DMS 273 (cell line): ENCODE data around the gene KLHDC10.
A peak's percentile ranks its signal among the peaks of the same experiment; 100 is the strongest.
"Not testable (repeated sequence)": the region's sequence is repeated elsewhere in the genome, so short reads cannot be mapped to it uniquely, and the experiment has no call there.

ENCODE experiments used
- DNase-seq: peaks from one replicate; lab custom pipeline; 2025; ENCODE audit not compliant: unreplicated experiment; lab: John Stamatoyannopoulos, UW

Gene KLHDC10

DNA sequence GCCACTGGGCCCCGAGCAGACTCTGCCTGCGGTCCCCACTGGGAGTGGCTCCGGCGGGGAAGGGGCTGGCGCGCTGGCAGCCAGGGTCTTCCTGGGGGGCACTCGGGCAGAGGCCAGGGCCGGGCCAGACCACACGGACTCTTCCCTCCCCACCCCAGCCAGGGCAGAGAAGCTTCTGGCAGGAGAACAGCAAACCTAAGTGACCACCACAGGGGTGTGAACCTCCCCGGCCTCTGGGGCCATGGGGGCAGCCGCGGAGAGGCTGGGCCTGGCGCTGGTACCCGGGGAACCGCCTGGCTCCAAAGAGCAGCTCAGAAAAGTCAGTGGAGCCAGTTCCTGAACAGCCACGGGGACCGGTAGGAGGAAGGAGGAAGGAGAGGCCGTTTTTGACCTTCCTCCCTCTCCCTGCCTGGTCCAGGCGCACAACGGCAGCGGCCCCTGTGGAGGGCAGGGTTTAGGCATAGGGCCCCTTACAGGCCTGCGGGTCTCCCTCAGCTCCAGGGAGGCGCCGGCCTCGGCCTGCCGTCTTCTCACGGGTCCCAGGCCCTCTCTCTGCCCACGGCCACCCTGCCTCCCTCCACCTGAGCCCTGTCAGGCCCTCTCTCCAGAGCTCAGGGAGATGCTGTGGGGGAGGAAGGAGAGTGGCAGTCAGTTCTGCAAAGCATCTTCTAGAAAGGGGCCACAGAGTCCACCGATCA, 83.0 kb downstream of the KLHDC10 start:
- DNase-seq, result peak; percentile 58

GRCh38 chr7:130154131-130154500, 83.8 kb downstream of the KLHDC10 start:
- DNase-seq, result no peak

GRCh38 chr7:130154501-130155317, 84.4 kb downstream of the KLHDC10 start:
- peak; percentile 99 for DNase-seq

DNA sequence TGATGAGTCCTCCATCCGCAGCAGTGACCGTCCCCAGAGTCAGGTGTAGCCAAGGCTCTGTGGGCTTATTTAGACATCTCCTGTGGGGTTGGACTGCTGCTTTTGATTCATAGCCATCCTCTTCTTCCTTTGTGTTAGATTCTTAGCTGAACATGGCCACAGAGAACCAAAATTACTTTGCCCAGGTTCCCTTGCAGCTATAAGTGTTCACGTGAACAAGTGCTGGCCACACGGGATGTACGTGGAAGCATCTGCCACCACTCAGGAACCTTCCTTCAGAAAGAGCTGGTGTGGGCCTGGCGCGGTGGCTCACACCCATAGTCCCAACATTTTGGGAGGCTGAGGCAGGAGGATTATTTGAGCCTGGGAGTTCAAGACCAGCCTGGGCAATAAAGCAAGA, 85.8 kb downstream of the KLHDC10 start:
- no peak for DNase-seq

- no peak for DNase-seq
These were observed 87.4 kb downstream of the KLHDC10 start for GRCh38 chr7:130157700-130158099.

GRCh38 chr7:130160023-130160422, 89.7 kb downstream of the KLHDC10 start:
- no peak for DNase-seq

DNA sequence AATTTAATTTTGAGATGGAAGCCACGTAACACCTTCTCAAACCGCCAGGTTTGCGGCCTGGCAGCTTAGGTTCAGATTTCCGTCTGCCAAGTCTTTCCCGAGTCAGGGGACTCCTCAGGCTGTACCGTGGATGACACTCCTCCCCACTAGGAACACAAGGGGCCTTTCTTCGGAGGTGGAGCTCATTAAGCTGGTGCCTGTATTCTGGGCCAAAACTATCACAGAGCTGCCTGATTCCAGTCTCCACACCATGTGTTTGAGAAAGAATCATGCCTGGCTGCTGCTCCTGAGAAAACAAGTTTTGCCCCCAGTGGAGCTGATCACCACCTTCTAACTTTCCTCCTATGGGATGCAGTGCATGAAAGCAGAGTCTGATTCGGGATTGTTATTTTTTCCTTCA, 90.1 kb downstream of the KLHDC10 start:
- no peak for DNase-seq

GRCh38 chr7:130162196-130162595, 91.9 kb downstream of the KLHDC10 start:
- DNase-seq, result no peak

- no peak for DNase-seq
These were observed 104.1 kb downstream of the KLHDC10 start for GRCh38 chr7:130174237-130174959.

DNA sequence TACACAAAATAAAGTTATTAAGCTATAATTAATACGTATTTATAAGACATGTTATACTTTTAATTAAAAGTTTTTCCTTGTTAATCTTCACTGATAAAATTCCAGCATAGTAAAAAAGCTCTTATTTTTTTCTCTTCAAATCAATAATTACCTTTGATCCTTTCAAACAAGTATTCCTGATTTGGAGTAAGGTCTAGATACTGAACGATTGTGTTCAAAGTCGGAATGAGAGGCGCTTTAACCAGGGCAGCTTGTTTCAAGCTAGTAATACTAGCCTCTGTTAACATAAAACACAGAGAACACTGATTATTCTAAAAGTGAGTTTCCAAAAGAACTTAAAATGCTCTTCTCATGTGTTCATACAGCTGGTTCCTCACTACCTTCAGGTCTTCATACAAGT, 107.9 kb downstream of the KLHDC10 start:
- DNase-seq, result no peak

GRCh38 chr7:130179631-130180030, 109.3 kb downstream of the KLHDC10 start:
- DNase-seq, result no peak

GRCh38 chr7:130180571-130181262, 110.4 kb downstream of the KLHDC10 start:
- DNase-seq, result no peak

DNA sequence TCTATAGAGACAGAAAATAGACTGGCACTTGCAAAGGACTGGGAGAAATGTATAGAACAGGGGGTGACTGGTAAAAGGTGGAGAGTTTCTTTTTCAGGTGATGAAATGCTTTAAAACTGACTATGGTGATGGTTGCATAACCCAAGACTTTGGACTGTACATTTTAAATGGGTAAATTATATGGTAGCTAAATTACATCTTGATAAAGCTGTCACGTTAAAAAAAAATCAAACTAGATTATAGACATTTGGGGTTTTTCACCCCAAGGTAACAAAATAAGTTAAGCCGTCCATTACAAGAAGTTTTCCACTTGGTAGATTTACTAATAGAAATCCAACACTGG, 110.9 kb downstream of the KLHDC10 start:
- no peak for DNase-seq

DNA sequence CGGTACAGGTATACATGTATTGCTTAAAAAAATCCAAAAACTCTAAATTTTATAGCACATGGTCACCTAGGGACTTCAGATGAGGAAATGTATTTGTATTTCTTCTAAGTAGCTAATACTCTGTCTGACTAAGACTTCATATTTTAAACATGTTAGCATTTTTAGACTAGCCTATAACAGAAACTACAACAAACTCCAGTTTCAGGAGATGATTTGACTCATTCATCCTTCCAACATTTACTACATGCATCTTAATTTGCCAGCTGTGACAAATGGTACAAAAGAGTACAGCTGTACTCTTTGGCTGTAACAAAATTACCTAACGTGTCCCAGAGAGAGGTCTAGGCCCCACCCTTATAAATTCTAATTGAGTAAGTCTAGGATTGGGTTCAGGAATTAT, 112.7 kb downstream of the KLHDC10 start:
- no peak for DNase-seq

GRCh38 chr7:130184349-130184748, 114.0 kb downstream of the KLHDC10 start:
- not testable (repeated sequence) for DNase-seq
